ENCODE data around the gene APBA2. TPM values are rescaled to one million over a fixed set of nuclear protein-coding genes. Genes with fewer than 3 reads are reported as not detected.

The APBA2 gene
- total RNA-seq, 4 donors from 2014 or later = 2.3 to 15.0 (median 4.6) TPM; not detected in 1

- no peak overlapping the region for H3K27ac ChIP-seq
- TF ChIP-seq POLR2A (IDR thresholded peaks at IDR 0.05) = no peak
- TF ChIP-seq, protein P1, sequence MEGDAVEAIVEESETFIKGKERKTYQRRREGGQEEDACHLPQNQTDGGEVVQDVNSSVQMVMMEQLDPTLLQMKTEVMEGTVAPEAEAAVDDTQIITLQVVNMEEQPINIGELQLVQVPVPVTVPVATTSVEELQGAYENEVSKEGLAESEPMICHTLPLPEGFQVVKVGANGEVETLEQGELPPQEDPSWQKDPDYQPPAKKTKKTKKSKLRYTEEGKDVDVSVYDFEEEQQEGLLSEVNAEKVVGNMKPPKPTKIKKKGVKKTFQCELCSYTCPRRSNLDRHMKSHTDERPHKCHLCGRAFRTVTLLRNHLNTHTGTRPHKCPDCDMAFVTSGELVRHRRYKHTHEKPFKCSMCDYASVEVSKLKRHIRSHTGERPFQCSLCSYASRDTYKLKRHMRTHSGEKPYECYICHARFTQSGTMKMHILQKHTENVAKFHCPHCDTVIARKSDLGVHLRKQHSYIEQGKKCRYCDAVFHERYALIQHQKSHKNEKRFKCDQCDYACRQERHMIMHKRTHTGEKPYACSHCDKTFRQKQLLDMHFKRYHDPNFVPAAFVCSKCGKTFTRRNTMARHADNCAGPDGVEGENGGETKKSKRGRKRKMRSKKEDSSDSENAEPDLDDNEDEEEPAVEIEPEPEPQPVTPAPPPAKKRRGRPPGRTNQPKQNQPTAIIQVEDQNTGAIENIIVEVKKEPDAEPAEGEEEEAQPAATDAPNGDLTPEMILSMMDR (IDR thresholded peaks at IDR 0.05) = no peak
- H3K9me3 ChIP-seq = no peaks in the 10 kb centered on the region
- intact Hi-C loops (cut with DNase I; ENCODE audit: low total_unique reads) = no loop called here
- H3K4me3 ChIP-seq = no peak overlapping the region
- H3K27me3 ChIP-seq = no peaks in the 10 kb centered on the region
- no peaks in the 10 kb centered on the region for H3K36me3 ChIP-seq
- DNase-seq = no peak
- H3K4me1 ChIP-seq = no peaks in the 10 kb centered on the region
Observed at GRCh38 chr15:29051422-29051821, 165.6 kb downstream of the APBA2 start.

DNA sequence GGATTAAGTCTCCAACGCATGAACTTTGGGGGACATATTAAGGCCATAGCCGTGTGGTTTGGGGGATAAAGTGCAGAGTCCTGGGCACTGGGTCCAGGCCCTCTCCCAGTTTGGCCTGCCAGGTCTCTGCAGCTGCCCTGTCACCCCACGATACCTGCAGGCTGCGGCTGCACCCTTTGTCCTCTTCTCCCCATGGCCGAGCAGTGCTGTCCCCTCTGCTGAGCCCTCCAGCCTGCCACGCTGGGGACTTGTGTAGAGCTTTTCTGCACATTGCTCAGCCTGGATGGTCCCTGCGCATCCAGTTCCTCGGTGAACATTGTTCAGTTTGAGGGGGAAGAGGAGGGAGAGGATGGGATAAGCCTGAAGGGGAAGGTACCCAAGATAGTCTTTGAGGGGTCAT, 167.2 kb downstream of the APBA2 start:
- intact Hi-C loops (cut with DNase I; ENCODE audit: low total_unique reads) = no loop called here
- no peaks in the 10 kb centered on the region for H3K4me1 ChIP-seq
- TF ChIP-seq, protein P1 (IDR thresholded peaks at IDR 0.05) = no peak
- no peak for TF ChIP-seq POLR2A (IDR thresholded peaks at IDR 0.05)
- no peak overlapping the region for H3K4me3 ChIP-seq
- no peaks in the 10 kb centered on the region for H3K9me3 ChIP-seq
- no peaks in the 10 kb centered on the region for H3K27me3 ChIP-seq
- no peak overlapping the region for H3K27ac ChIP-seq
- DNase-seq = no peak
- no peaks in the 10 kb centered on the region for H3K36me3 ChIP-seq

DNA sequence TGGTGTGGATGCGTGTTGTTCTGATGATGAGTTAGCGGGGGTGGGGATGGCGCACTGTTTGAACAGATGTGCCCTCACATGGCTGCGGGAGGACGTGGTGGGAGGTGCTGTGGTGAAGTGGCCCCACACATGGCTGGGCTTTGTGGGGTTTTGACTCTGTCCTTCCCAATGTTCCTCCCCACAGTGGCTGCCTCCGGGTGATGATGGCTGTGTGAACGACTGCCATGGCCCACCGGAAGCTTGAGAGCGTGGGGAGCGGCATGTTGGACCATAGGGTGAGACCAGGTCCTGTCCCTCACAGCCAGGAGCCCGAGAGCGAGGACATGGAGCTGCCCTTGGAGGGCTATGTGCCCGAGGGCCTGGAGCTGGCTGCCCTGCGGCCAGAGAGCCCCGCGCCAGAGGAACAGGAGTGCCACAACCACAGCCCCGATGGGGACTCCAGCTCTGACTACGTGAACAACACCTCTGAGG, 167.9 kb downstream of the APBA2 start:
- Histone ChIP-seq H3K9me3 (no peaks in the 10 kb centered on the region), H3K36me3 (no peaks in the 10 kb centered on the region), H3K27me3 (no peaks in the 10 kb centered on the region), H3K4me3 (no peak overlapping the region), H3K27ac (no peak overlapping the region), H3K4me1 (no peaks in the 10 kb centered on the region)
- intact Hi-C loops (cut with DNase I; ENCODE audit: low total_unique reads) = no loop called here
- DNase-seq = no peak
- TF ChIP-seq, protein P1 (IDR thresholded peaks at IDR 0.05) = no peak

GRCh38 chr15:29054171-29055045, 168.6 kb downstream of the APBA2 start:
- no peaks in the 10 kb centered on the region for H3K36me3 ChIP-seq
- no peak overlapping the region for H3K27ac ChIP-seq
- intact Hi-C loops (cut with DNase I; ENCODE audit: low total_unique reads) = no loop called here
- no peaks in the 10 kb centered on the region for H3K9me3 ChIP-seq
- H3K4me1 ChIP-seq = no peaks in the 10 kb centered on the region
- no peaks in the 10 kb centered on the region for H3K27me3 ChIP-seq
- H3K4me3 ChIP-seq = no peak overlapping the region
- no peak for TF ChIP-seq POLR2A (IDR thresholded peaks at IDR 0.05)
- TF ChIP-seq, protein P1 (IDR thresholded peaks at IDR 0.05) = no peak
- no peak for DNase-seq

DNA sequence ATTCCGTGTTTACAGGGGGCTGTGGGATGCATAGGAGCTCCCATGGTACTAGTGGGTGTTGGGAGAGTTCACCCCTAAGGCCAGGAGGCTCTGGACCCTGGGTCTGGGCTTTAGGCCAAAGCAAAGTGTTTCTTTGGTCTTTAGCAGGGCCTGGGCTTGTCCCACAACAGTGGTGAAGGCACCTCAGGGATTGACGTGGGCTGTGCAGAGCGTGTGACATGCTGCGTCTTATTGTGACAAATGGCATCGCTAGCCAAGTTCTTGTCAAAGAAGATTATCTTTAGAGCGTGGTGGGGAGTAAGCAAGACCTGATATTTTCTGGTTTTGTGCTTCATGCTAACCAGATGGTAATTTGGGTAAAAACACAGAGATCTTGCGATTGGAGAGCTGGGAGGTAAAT, 170.1 kb downstream of the APBA2 start:
- Histone ChIP-seq H3K36me3 (no peaks in the 10 kb centered on the region), H3K27ac (no peak overlapping the region), H3K4me3 (no peak overlapping the region), H3K9me3 (no peaks in the 10 kb centered on the region), H3K27me3 (no peaks in the 10 kb centered on the region), H3K4me1 (no peaks in the 10 kb centered on the region)
- intact Hi-C loops (cut with DNase I; ENCODE audit: low total_unique reads) = no loop called here
- DNase-seq = no peak
- no peak for TF ChIP-seq POLR2A (IDR thresholded peaks at IDR 0.05)
- TF ChIP-seq, protein P1 (IDR thresholded peaks at IDR 0.05) = no peak
